Measurements from ENCODE around the gene OR6S1. TPM values are rescaled to one million over a fixed set of nuclear protein-coding genes. Genes with fewer than 3 reads are reported as not detected.
"Not testable (repeated sequence)": the region's sequence is repeated elsewhere in the genome, so short reads cannot be mapped to it uniquely, and the experiment has no call there.

The OR6S1 gene
- total RNA-seq, 2 experiments from 2014 or later = not detected

DNA sequence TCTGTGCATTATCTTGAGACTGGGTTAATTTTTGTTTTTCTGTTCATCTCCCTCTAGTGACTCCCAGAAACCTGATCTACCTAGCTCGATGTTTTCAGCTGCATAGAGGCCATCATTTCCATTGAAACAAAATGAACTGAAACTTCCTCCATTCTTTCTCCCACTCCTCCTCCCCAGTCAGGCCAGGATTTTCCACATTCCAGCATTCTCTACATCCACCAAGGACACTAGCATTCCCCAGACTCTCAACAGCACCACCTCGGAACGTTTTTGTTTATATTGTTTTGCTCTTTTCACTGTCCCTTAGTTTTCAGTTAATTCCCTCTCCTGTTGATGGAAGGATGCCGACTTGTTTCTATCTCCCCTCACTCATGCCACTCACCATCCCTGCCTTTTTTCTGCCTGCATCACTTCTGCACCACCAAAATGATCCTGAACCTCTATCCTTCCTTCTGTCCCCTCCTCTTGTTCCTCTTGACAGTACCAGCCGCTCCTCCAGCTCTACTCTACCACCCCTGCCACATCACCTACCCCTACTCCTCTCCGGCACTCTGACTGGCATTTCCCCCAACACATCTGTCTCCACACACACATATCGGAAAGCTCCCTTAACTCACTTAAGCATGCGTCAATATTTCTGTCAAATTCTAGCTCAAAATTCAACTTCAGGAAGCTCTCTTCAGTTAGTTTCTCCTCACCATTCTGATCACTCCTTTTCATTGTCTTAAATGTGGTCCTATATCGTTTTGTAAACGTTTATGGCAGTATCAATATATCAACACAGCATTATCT lies 13.2 kb downstream of the OR6S1 start:
- Mint-ChIP-seq H3K27me3 (peaks cover 50% of the 10 kb centered on the region), H3K36me3 (peaks cover 10% of the 10 kb centered on the region), H3K4me1 (ENCODE audit: low read depth) (peaks cover 73% of the 10 kb centered on the region), H3K27ac (no peak overlapping the region), H3K9me3 (no peaks in the 10 kb centered on the region), H3K4me3 (no peak overlapping the region)
- ChIA-PET POLR2A (no interaction called here), CTCF (no interaction called here)
- intact Hi-C loops (cut with micrococcal nuclease) = no loop called here
- DNase-seq = no peak

GRCh38 chr14:20627346-20628027 lies 14.0 kb downstream of the OR6S1 start:
- peaks cover 50% of the 10 kb centered on the region for H3K27me3 Mint-ChIP-seq
- no peak for DNase-seq
- ChIA-PET POLR2A (no interaction called here), CTCF (no interaction called here)
- H3K36me3 Mint-ChIP-seq = peaks cover 6% of the 10 kb centered on the region
- no peak overlapping the region for H3K27ac Mint-ChIP-seq
- peaks cover 73% of the 10 kb centered on the region for H3K4me1 Mint-ChIP-seq (ENCODE audit: low read depth)
- intact Hi-C loops (cut with micrococcal nuclease) = no loop called here
- H3K9me3 Mint-ChIP-seq = no peaks in the 10 kb centered on the region
- no peak overlapping the region for H3K4me3 Mint-ChIP-seq

- CTCF ChIA-PET = interaction anchor here (0.9 to 1.3 kb wide), 4 partner anchors 13 to 95 kb away, joined by 3 read pairs; no protein-coding TSS in a partner anchor
- Mint-ChIP-seq H3K4me3 (peak overlapping the region; percentile 75), H3K27me3 (peaks cover 54% of the 10 kb centered on the region), H3K4me1 (ENCODE audit: low read depth) (peaks cover 66% of the 10 kb centered on the region), H3K9me3 (no peaks in the 10 kb centered on the region), H3K36me3 (peaks cover 6% of the 10 kb centered on the region), H3K27ac (no peak overlapping the region)
- intact Hi-C loops (cut with micrococcal nuclease) = no loop called here
- POLR2A ChIA-PET = no interaction called here
- DNase-seq = peak; percentile 41
Measured at GRCh38 chr14:20626274-20626673, 15.2 kb downstream of the OR6S1 start.

GRCh38 chr14:20624495-20625070 lies 16.9 kb downstream of the OR6S1 start:
- H3K9me3 Mint-ChIP-seq = no peaks in the 10 kb centered on the region
- peak overlapping the region; percentile 81 for H3K27ac Mint-ChIP-seq
- POLR2A ChIA-PET = no interaction called here
- CTCF ChIA-PET = interaction anchor here (1.2 kb wide), 1 partner anchor 11 kb away, joined by 5 read pairs; no protein-coding TSS in a partner anchor
- H3K4me3 Mint-ChIP-seq = peak overlapping the region; percentile 75
- H3K36me3 Mint-ChIP-seq = peaks cover 4% of the 10 kb centered on the region
- peak; percentile 64 for DNase-seq
- H3K27me3 Mint-ChIP-seq = peaks cover 45% of the 10 kb centered on the region
- intact Hi-C loops (cut with micrococcal nuclease) = loop anchor here (1.0 to 2.0 kb wide), 3 partner anchors 9 to 38 kb away; no protein-coding TSS in a partner anchor
- H3K4me1 Mint-ChIP-seq (ENCODE audit: low read depth) = peaks cover 55% of the 10 kb centered on the region

- no peaks in the 10 kb centered on the region for H3K9me3 Mint-ChIP-seq
- H3K27me3 Mint-ChIP-seq = peaks cover 45% of the 10 kb centered on the region
- peak; percentile 59 for DNase-seq
- H3K4me1 Mint-ChIP-seq (ENCODE audit: low read depth) = peaks cover 55% of the 10 kb centered on the region
- no peak overlapping the region for H3K4me3 Mint-ChIP-seq
- peaks cover 4% of the 10 kb centered on the region for H3K36me3 Mint-ChIP-seq
- ChIA-PET POLR2A (interaction anchor here (0.8 kb wide), 1 partner anchor 10 kb away, joined by 4 read pairs; no protein-coding TSS in a partner anchor), CTCF (interaction anchor here (1.2 kb wide), 1 partner anchor 11 kb away, joined by 5 read pairs; no protein-coding TSS in a partner anchor)
- intact Hi-C loops (cut with micrococcal nuclease) = loop anchor here (1.0 to 2.0 kb wide), 3 partner anchors 10 to 39 kb away; no protein-coding TSS in a partner anchor
- no peak overlapping the region for H3K27ac Mint-ChIP-seq
Measured at GRCh38 chr14:20623798-20624197, 17.7 kb downstream of the OR6S1 start.

GRCh38 chr14:20622816-20623291 lies 18.6 kb downstream of the OR6S1 start:
- Mint-ChIP-seq H3K27ac (no peak overlapping the region), H3K27me3 (peaks cover 36% of the 10 kb centered on the region), H3K9me3 (no peaks in the 10 kb centered on the region), H3K36me3 (peaks cover 4% of the 10 kb centered on the region), H3K4me1 (ENCODE audit: low read depth) (peaks cover 50% of the 10 kb centered on the region), H3K4me3 (no peak overlapping the region)
- ChIA-PET CTCF (interaction anchor here (0.7 to 1.2 kb wide), 4 partner anchors 9 to 68 kb away, joined by 3 to 8 read pairs (median 4); no protein-coding TSS in a partner anchor), POLR2A (interaction anchor here (0.8 to 1.9 kb wide), 3 partner anchors 9 to 60 kb away, joined by 3 to 9 read pairs (median 4); no protein-coding TSS in a partner anchor)
- DNase-seq = no peak
- intact Hi-C loops (cut with micrococcal nuclease) = loop anchor here (1.0 kb wide), 1 partner anchor 13 kb away; no protein-coding TSS in a partner anchor

GRCh38 chr14:20620798-20621478 lies 20.6 kb downstream of the OR6S1 start:
- intact Hi-C loops (cut with micrococcal nuclease) = no loop called here
- ChIA-PET POLR2A (interaction anchor here (1.9 kb wide), 1 partner anchor 8 kb away, joined by 9 read pairs; no protein-coding TSS in a partner anchor), CTCF (interaction anchor here (0.5 kb wide), 1 partner anchor 30 kb away, joined by 3 read pairs; no protein-coding TSS in a partner anchor)
- DNase-seq = no peak
- H3K9me3 Mint-ChIP-seq = no peaks in the 10 kb centered on the region
- peaks cover 24% of the 10 kb centered on the region for H3K27me3 Mint-ChIP-seq
- H3K27ac Mint-ChIP-seq = no peak overlapping the region
- H3K36me3 Mint-ChIP-seq = peaks cover 4% of the 10 kb centered on the region
- peaks cover 32% of the 10 kb centered on the region for H3K4me1 Mint-ChIP-seq (ENCODE audit: low read depth)
- no peak overlapping the region for H3K4me3 Mint-ChIP-seq

- DNase-seq; H3K36me3 Mint-ChIP-seq; intact Hi-C loops (cut with micrococcal nuclease); H3K9me3 Mint-ChIP-seq; H3K4me3 Mint-ChIP-seq; POLR2A ChIA-PET; H3K27ac Mint-ChIP-seq: not testable (repeated sequence)
- CTCF ChIA-PET = interaction anchor here (0.8 kb wide), 1 partner anchor 9 kb away, joined by 3 read pairs; no protein-coding TSS in a partner anchor
- H3K27me3 Mint-ChIP-seq = peaks cover 15% of the 10 kb centered on the region
- H3K4me1 Mint-ChIP-seq (ENCODE audit: low read depth) = peaks cover 24% of the 10 kb centered on the region
Measured at GRCh38 chr14:20619688-20620087, 21.8 kb downstream of the OR6S1 start.

DNA sequence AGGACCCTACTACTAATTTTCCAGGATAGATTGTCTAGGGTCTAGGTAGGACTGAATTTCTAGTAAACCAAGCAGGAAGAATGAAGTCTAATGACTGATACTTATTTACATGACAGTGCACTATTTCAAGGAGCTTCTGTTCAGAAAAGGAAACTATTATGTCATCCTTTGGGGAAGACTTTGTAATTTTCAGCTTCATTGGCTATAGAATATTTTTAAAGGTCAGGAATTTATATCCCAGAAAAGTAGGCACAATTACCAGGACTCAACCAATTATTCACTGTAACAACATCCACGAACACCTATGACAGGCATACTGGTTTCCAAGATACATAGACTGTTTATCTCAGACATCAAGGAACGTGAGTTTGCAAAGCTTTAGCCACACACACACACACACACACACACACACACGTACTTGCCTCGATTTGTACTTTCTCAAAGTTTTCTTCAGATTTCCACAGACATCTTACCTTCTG lies 23.2 kb downstream of the OR6S1 start:
- no peak for DNase-seq
- CTCF ChIA-PET = interaction anchor here (1.1 kb wide), 1 partner anchor 9 kb away, joined by 3 read pairs; no protein-coding TSS in a partner anchor
- H3K27me3 Mint-ChIP-seq = peaks cover 11% of the 10 kb centered on the region
- no peak overlapping the region for H3K4me3 Mint-ChIP-seq
- no peaks in the 10 kb centered on the region for H3K36me3 Mint-ChIP-seq
- H3K4me1 Mint-ChIP-seq (ENCODE audit: low read depth) = peaks cover 17% of the 10 kb centered on the region
- POLR2A ChIA-PET = no interaction called here
- no peak overlapping the region for H3K27ac Mint-ChIP-seq
- intact Hi-C loops (cut with micrococcal nuclease) = no loop called here
- H3K9me3 Mint-ChIP-seq = no peaks in the 10 kb centered on the region

DNA sequence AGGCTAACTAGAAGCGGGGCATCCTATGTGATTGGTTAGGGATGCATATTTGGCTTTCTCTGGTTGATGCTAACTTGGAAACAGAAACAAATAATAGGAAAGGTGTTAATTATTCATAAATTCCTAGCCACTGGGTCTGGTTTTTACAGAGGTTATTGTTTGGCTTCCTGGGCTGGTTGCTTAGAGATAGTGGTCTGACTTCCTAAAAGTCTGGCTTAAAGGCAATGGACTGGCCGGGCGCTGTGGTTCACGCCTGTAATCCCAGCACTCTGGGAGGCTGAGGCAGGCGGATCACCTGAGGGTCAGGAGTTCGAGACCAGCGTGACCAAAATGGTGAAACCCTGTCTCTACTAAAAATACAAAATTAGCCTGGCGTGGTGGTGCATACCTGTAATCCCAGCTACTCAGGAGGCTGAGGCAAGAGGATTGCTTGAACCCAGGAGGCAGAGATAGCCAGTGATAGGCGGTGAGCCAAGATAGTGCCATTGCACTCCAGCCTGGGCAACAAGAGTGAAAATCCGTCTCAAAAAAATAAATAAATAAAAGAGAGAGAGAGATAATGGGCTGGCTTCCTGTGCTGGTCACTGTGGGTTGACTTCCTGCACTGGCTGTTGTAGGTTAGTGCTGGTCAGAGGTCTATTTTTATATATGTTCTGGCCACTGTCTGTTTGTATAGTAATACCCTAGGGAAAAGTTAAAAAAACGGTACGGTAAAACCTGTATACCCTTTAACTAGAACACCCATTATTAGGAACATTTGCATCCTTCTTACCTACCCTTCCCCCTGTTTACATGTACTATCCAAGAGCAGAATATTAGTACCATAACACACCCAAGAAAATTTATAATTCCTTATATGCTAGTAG lies 24.1 kb downstream of the OR6S1 start:
- CTCF ChIA-PET = interaction anchor here (1.1 kb wide), 1 partner anchor 8 kb away, joined by 3 read pairs; no protein-coding TSS in a partner anchor
- Mint-ChIP-seq H3K4me1 (ENCODE audit: low read depth) (peaks cover 10% of the 10 kb centered on the region), H3K27ac (no peak overlapping the region)

More for the DNA sequence above, 24.1 kb downstream of the OR6S1 start:
- intact Hi-C loops (cut with micrococcal nuclease) = no loop called here
- H3K27me3 Mint-ChIP-seq = peaks cover 4% of the 10 kb centered on the region
- H3K4me3 Mint-ChIP-seq = no peak overlapping the region
- POLR2A ChIA-PET = no interaction called here
- no peaks in the 10 kb centered on the region for H3K36me3 Mint-ChIP-seq
- no peak for DNase-seq
- H3K9me3 Mint-ChIP-seq = no peaks in the 10 kb centered on the region
